ENCODE measurements around the gene LCE3C.

- TF ChIP-seq POLR2AphosphoS5 (IDR thresholded peaks at IDR 0.05) (no peak), CTCF (IDR thresholded peaks at IDR 0.05) (no peak)
Observed at GRCh38 chr1:152621993-152622392, 22.0 kb downstream of the LCE3C start.
